Activated naive CD4-positive, alpha-beta T cell treated with anti-CD3 and anti-CD28 coated beads, Interleukin-2, amount 50 U/mL, for 24 hours (primary cell): Measurements from ENCODE around the gene GALNT9.

Experiments
- H3K27ac Mint-ChIP-seq: one replicate; pipeline ENCODE4 v1.8.0; 2021; ENCODE audit warnings: mild to moderate bottlenecking, mixed read lengths
- H3K27me3 Mint-ChIP-seq: one replicate; pipeline ENCODE4 v1.8.0; 2021; ENCODE audit warnings: mixed read lengths
- H3K36me3 Mint-ChIP-seq: one replicate; pipeline ENCODE4 v1.8.0; 2021; ENCODE audit warnings: mixed read lengths
- H3K4me1 Mint-ChIP-seq: one replicate; pipeline ENCODE4 v1.8.0; 2021; ENCODE audit warnings: mixed read lengths
- H3K4me3 Mint-ChIP-seq: one replicate; pipeline ENCODE4 v1.8.0; 2021; ENCODE audit warnings: mild to moderate bottlenecking, mixed read lengths
- H3K9me3 Mint-ChIP-seq: one replicate; pipeline ENCODE4 v1.8.0; 2021; ENCODE audit warnings: mixed read lengths

The GALNT9 gene

DNA sequence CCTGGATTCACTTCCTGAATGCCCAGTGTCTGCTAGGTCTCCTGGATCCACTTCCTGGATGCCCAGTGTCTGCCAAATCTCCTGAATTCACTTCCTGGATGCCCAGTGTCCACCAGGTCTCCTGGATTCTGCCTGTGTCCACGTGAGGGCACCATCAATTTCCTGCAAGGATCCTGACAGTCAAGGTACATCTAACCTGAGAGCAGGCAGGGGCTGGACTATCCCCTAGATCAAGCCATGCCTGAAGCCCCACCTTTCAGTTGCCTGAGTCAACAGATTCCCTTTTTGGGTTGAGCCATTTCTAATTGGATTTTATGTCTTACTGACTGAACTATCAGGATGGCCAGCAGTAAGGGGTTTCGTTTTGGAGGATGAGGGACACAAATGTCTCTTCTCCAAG is 49.5 kb downstream of the GALNT9 start:
- H3K4me1 Mint-ChIP-seq: peaks cover 4% of the 10 kb centered on the region
- H3K9me3 Mint-ChIP-seq: no peaks in the 10 kb centered on the region
- H3K36me3 Mint-ChIP-seq: no peaks in the 10 kb centered on the region
- H3K27ac Mint-ChIP-seq: no peak overlapping the region
- H3K4me3 Mint-ChIP-seq: no peak overlapping the region
- peaks cover 23% of the 10 kb centered on the region for H3K27me3 Mint-ChIP-seq

DNA sequence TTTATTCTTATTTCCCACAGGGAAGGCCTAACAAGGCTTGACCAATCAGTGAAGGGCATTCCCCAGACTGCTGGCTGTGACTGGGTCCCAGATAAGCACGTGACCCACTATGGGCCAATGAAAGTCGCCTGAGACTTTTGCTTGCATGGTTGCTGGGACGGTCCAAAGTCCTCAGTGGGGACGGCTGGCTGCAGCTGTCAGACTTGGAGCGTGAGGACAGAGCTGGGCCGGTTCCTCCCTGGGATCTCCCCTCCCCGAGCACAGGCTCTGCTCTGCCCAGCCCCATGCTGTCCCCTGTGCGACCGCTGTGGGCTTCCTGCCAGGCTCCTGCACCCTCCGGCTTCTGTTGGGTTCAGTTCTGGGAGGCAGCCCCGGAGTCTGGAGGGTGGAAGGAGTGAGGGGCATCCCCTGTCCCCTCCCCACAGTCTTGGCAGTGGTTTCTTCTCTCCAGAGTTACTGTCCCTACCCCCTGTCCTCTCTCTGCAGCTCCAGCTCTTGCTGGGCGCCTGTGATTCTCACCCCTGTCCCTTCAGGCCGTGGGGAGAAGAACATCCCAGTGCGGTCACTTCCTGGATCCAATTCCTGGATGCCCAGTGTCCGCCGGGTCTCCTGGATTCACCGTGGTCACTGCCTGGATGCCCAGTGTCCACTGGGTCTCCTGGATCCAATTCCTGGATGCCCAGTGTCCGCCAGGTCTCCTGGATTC is 50.1 kb downstream of the GALNT9 start:
- Mint-ChIP-seq H3K4me1 (peaks cover 3% of the 10 kb centered on the region), H3K4me3 (no peak overlapping the region), H3K36me3 (no peaks in the 10 kb centered on the region), H3K27ac (no peak overlapping the region), H3K27me3 (peaks cover 22% of the 10 kb centered on the region), H3K9me3 (no peaks in the 10 kb centered on the region)

DNA sequence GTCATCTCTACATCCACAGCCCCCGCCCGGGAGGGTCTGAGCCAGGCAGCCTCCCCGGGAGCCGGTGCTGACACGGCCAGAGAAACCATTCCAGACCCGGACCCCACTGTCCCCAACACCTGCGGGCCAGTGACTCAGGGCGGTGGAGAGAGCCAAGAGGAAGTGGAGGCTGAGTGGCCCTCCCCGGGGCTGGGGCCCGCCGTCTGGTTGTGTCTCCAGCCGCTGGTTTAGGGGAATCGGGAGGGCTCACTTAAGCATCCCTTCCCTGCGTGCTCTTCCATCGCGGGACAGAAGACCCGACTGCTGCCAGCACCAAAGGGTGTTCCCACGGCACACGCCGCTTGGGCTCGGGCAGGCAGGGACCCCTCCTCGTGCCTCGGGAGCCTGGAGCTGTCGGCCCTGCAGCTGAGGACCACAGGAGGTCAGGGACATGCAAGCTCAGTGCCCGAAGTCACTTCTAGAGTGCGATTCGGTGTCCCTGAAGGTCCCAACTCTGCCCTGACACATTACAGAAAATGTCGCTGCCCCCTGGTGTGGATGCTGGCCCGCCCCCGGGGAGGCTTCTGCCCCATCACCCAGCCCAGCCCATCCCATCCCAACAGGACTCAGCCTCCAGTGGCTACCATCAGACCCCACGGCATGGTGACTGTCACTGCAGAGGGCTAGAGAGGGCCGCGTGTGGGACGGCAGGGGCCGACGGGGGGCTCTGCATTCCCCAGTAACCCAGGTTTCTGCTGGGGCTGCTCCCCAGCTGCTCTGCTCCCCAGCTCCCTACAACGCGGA is 50.8 kb downstream of the GALNT9 start:
- H3K27me3 Mint-ChIP-seq: peaks cover 16% of the 10 kb centered on the region
- no peak overlapping the region for H3K27ac Mint-ChIP-seq

DNA sequence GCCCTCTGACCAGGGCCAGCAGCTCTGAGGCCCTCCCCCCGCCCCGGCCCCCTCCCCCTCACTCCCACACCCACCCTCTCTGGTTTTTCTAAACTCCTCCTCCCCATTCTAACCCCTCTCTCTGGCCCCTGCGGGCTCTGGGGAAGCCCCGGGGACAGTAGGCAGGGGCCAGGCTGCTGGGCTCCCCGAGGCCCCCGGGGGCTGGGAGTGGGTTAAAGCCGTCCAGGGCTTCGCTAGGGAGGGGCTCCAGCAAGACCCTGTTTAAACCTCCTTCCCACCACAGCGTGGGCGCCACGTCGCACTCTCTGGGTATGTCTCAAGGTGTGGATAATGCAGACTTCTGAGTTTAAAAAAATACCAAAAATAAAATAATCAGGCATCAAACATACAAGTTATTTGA is 51.4 kb downstream of the GALNT9 start:
- no peaks in the 10 kb centered on the region for H3K9me3 Mint-ChIP-seq
- no peak overlapping the region for H3K4me3 Mint-ChIP-seq
- no peaks in the 10 kb centered on the region for H3K36me3 Mint-ChIP-seq
- H3K27me3 Mint-ChIP-seq: peaks cover 16% of the 10 kb centered on the region
- no peaks in the 10 kb centered on the region for H3K4me1 Mint-ChIP-seq
- H3K27ac Mint-ChIP-seq: no peak overlapping the region

More for the DNA sequence above, 50.8 kb downstream of the GALNT9 start:
- no peaks in the 10 kb centered on the region for H3K36me3 Mint-ChIP-seq
- no peaks in the 10 kb centered on the region for H3K4me1 Mint-ChIP-seq
- no peak overlapping the region for H3K4me3 Mint-ChIP-seq
- no peaks in the 10 kb centered on the region for H3K9me3 Mint-ChIP-seq

DNA sequence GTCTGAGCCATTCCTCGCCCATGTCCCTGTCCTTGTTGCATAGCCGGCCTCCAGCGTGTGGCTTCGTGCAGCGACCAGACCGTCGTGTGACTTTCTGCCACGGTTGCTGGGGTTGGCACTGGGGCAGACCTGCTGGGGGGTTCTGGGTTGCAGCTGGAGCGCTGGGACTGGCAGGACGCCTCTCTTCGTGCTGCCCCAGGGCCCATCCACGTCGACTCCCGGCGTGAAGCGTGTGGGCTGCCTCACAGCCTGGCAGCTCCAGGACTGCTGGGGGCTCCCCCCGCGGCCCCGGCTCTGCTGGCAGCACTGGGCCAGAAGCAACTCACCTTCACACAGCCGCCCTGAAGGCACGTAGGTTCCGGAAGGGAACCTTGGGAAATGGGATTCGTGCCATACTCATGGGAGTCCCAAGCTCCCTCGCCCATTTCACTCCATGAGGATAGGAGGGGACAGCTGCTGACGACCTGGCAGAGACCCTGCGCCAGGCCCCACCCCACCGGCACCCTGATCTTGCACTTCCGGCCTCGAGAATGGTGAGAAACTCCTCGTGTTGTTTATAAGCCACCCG is 51.9 kb downstream of the GALNT9 start:
- no peaks in the 10 kb centered on the region for H3K4me1 Mint-ChIP-seq
- no peaks in the 10 kb centered on the region for H3K9me3 Mint-ChIP-seq
- no peaks in the 10 kb centered on the region for H3K36me3 Mint-ChIP-seq
- H3K27ac Mint-ChIP-seq: no peak overlapping the region
- peaks cover 16% of the 10 kb centered on the region for H3K27me3 Mint-ChIP-seq
- H3K4me3 Mint-ChIP-seq: no peak overlapping the region

DNA sequence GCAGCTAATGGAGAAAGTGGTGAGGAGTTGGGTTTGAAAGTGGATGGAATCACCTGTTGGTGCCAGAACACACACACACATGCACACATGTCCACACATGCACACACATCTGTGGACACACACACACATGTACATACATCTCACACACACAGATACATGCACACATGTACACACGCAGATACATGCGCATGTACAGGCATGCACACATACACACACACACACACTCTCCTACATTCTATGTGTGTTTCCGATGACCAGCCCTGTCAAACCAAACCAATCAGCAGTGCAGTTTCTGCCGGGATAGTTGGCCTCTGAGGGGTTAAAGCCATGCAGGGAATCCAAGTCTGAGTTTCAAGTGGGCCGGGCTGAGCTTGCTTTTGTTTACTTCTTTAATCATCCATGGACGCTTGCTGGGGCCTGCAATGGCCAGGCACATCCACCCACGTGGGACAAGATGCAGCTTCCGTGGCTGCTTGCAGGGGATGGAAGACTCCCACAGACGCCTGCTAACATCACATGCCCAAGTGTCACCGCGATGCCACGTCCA is 52.5 kb downstream of the GALNT9 start:
- H3K4me3 Mint-ChIP-seq: no peak overlapping the region
- no peaks in the 10 kb centered on the region for H3K36me3 Mint-ChIP-seq
- peaks cover 16% of the 10 kb centered on the region for H3K27me3 Mint-ChIP-seq
- H3K9me3 Mint-ChIP-seq: no peaks in the 10 kb centered on the region
- no peaks in the 10 kb centered on the region for H3K4me1 Mint-ChIP-seq
- H3K27ac Mint-ChIP-seq: no peak overlapping the region

DNA sequence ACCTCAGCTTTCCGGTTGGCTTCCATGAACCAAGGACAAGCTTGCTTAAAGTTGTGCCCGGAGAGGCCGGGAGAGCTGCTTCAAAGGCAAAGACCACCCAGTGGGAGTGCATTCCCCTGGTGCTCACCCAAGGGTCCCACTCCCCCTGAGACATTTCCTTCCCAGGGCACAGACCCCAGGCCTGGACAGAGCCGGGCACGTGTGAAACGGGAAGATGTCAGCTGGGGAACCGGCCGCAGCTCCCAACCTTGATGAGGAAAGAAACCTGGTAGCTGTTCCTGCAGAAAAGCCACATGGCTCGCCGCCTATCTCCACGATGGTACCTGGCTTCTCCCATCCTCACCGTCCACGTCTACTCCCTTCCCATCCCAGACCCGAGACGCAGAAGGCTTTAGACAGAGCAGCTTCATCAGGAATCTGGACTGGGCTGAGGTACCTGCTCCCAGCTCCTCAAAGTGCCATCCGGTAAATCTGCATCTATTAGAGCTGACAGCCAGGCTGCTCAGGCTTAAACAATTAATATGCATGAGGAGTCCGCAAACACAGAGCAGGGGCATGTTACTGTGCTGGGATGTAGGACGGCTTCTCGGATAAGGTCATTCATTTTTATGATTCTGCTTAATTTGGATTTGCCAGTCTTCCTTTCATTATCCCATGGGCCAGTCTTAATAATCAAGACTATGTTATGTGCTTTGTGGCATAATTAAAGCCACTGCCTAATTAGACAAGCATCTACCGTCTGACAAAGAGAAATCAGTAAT is 53.1 kb downstream of the GALNT9 start:
- H3K27me3 Mint-ChIP-seq: peaks cover 16% of the 10 kb centered on the region
- H3K4me3 Mint-ChIP-seq: no peak overlapping the region
- H3K27ac Mint-ChIP-seq: no peak overlapping the region
- no peaks in the 10 kb centered on the region for H3K9me3 Mint-ChIP-seq
- no peaks in the 10 kb centered on the region for H3K4me1 Mint-ChIP-seq
- H3K36me3 Mint-ChIP-seq: no peaks in the 10 kb centered on the region

DNA sequence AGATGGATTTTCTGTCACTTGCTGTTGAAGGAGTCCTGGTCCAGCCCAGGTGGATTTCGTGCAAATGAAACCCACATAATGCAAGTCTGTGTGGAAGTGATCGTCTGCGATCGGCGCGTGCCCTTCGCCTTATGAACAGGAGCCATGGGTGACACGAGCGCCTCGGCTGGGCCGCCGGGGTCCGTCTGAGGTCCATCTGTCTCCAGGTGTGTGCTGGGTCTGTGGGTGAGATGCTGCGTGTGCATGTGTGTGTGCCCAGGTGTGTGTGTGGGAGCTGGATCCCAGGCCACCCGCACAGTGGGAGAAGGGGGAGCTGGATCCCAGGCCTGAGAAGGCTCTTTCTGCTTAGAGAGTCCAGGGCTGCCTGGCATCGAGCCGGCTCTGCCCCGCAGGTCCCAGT is 53.8 kb downstream of the GALNT9 start:
- Mint-ChIP-seq H3K9me3 (no peaks in the 10 kb centered on the region), H3K36me3 (no peaks in the 10 kb centered on the region), H3K4me1 (no peaks in the 10 kb centered on the region), H3K27ac (no peak overlapping the region), H3K4me3 (no peak overlapping the region), H3K27me3 (peaks cover 14% of the 10 kb centered on the region)

DNA sequence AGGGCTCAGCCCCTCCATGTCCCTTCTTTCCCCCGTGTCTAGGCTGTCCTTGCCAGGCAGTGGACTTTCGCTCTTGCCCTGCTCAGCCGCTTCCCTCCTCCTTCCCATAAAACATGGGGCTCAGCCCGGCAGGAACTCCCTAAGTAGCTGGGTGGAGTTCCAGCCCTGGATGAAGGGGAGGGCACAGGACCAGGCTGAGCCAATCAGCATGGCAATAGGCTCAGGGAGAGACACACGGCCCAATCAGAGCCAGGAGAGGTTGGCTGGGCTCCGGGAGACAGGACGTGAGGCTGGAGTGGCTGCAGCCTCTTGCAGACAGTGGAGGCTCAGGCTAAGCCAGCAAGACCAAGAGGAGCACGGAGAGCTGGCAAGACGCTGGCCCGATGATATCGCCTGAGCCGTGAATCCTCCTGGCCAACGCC is 54.3 kb downstream of the GALNT9 start:
- no peaks in the 10 kb centered on the region for H3K9me3 Mint-ChIP-seq
- no peak overlapping the region for H3K4me3 Mint-ChIP-seq
- H3K27me3 Mint-ChIP-seq: peaks cover 14% of the 10 kb centered on the region
- no peaks in the 10 kb centered on the region for H3K4me1 Mint-ChIP-seq
- no peaks in the 10 kb centered on the region for H3K36me3 Mint-ChIP-seq
- no peak overlapping the region for H3K27ac Mint-ChIP-seq

DNA sequence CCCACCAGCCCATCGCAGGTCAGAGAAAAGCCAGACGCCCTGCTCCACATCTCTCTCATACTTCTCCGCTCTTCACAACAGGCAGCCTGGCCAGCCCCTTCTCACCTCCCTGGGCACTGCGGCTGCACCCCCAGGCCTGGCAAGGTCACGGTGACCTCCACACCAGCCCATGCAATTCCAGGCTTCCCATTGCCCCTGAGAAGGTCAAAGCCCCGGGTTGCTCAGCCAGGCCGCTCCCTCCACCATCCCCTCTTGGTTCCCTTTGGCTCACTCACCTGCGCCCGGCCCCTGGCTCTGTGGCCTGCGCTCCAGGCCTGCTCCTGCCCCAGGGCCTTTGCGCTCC is 55.4 kb downstream of the GALNT9 start:
- Mint-ChIP-seq H3K9me3 (no peaks in the 10 kb centered on the region), H3K27me3 (peaks cover 10% of the 10 kb centered on the region), H3K27ac (no peak overlapping the region), H3K4me1 (no peaks in the 10 kb centered on the region), H3K4me3 (no peak overlapping the region), H3K36me3 (no peaks in the 10 kb centered on the region)

DNA sequence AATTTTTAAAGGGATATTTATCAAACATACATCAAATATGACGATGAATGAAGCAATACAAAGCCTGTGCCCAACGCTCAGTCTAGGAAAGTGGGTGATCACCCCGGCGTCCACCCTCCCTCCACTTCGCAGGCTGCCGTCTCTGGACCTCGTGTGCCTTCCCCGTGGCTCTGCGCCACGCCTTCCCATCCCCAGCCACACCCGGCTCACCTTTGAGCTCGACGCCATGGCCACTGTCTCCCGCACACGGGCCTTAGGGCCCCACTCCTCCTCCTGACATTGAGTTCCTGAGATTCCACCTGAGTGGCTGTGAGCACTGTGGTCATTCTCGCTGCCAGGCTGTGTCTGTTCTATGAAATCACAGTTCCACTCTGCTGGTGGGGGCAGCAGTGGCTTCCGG is 56.7 kb downstream of the GALNT9 start:
- Mint-ChIP-seq H3K4me3 (no peak overlapping the region), H3K9me3 (no peaks in the 10 kb centered on the region), H3K36me3 (no peaks in the 10 kb centered on the region), H3K27me3 (peaks cover 8% of the 10 kb centered on the region), H3K27ac (no peak overlapping the region), H3K4me1 (no peaks in the 10 kb centered on the region)

DNA sequence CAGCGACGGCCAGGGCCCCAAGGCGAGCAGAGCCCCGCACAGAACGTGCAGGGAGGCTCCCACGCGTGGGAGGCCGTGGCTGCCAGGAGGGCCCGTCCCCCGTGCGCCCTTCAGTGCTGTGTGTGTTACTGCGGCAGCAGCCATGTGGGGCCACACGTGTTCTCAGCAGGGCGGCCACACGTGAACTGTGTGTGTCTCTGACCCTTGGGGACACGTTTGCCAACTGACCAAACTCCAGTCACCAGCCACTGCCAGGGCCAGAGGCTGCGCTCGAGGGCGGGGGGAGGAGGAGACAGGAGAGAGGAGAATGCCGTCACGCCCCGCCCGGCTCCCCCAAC is 57.7 kb downstream of the GALNT9 start:
- Mint-ChIP-seq H3K27ac (no peak overlapping the region), H3K36me3 (no peaks in the 10 kb centered on the region), H3K4me1 (no peaks in the 10 kb centered on the region), H3K27me3 (peaks cover 4% of the 10 kb centered on the region), H3K9me3 (no peaks in the 10 kb centered on the region), H3K4me3 (no peak overlapping the region)

DNA sequence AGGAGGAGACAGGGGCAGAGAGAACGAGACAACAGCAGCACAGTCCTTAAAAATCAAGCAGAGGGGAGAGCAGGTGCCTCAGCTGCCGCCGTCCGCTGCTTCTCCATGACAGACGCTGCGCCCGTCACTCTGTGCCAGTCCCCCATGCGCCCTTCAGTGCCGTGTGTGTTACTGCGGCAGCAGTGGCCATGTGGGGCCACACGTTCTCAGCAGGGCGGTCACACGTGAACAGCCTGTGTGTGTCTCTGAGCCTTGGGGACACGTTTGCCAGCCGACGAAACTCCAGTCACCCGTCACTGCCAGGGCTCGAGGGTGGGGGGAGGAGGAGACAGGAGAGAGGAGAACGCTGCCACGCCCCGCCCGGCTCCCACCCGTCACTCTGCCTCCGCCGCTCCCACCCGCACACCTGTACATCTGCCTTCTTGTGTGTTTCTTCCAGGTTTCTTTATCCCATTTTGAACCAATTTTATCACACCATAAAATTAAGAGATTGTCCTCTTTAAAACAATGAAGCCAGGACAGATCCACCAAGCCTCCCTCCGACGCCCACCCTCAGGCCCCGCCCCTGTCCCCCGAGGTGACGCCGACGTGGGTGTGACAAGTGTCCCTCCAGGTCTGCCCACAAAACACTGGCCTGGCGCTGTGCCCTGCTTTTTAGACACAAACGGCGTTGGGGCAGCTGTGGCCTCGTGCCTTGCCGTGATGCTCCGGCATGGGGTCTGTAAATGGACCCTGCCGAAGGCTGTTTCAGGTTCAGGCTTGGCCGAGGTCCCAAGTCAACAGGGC is 58.2 kb downstream of the GALNT9 start:
- H3K9me3 Mint-ChIP-seq: no peaks in the 10 kb centered on the region
- H3K27ac Mint-ChIP-seq: no peak overlapping the region
- H3K27me3 Mint-ChIP-seq: peaks cover 3% of the 10 kb centered on the region
- H3K4me1 Mint-ChIP-seq: no peaks in the 10 kb centered on the region
- H3K36me3 Mint-ChIP-seq: no peaks in the 10 kb centered on the region
- H3K4me3 Mint-ChIP-seq: no peak overlapping the region

DNA sequence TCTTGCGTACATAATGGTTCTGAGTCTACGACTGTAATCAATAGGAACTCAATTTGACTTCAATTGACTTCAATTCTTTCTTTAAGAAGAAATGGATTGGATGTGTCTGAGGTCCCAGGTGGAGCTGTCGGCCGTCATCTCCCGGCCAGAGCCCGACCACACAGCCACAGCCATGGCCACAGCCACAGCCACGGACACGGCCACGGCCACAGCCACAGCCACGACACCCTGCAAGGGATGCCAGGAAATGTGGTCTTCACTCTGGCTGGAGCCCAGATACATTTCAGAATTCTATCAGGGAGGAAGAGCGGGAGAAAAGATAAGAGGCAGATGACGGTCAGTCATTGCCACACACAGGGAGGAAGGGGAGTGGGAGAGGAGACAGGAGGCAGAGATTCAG is 58.9 kb downstream of the GALNT9 start:
- Mint-ChIP-seq H3K36me3 (no peaks in the 10 kb centered on the region), H3K27ac (peak overlapping the region; percentile 62), H3K4me1 (no peaks in the 10 kb centered on the region), H3K9me3 (no peaks in the 10 kb centered on the region), H3K27me3 (peaks cover 1% of the 10 kb centered on the region), H3K4me3 (no peak overlapping the region)
